Loucy (cell line): ENCODE data around the gene DOC2B.

Experiments
- H2AFZ ChIP-seq: fragments of 200-600 bp; sonication (generic); 2 replicates; pipeline ENCODE4 v1.6.0; 2016; ENCODE audit warnings: antibody characterized with exemption, mild to moderate bottlenecking, low read length, moderate library complexity
- H3F3A ChIP-seq: fragments of 200-600 bp; 2 replicates; pipeline ENCODE4 v1.6.0; 2016; ENCODE audit warnings: antibody characterized with exemption, low read depth, mild to moderate bottlenecking
- H3K27me3 ChIP-seq: fragments of 200-600 bp; sonication (generic); 2 replicates; pipeline ENCODE4 v1.6.1; 2014; ENCODE audit warnings: low read length, mild to moderate bottlenecking; ENCODE audit not compliant: insufficient read depth, poor library complexity, severe bottlenecking
- H3K36me3 ChIP-seq: fragments of 200-600 bp; sonication (generic); 2 replicates; pipeline ENCODE4 v1.6.1; 2016; ENCODE audit warnings: low read length; ENCODE audit not compliant: insufficient read depth
- H3K4me1 ChIP-seq: fragments of 200-600 bp; sonication (generic); 2 replicates; pipeline ENCODE4 v1.5.1; 2014; ENCODE audit warnings: low read length, mild to moderate bottlenecking; ENCODE audit not compliant: insufficient read depth, poor library complexity, severe bottlenecking
- H3K4me2 ChIP-seq: fragments of 200-600 bp; sonication (generic); 2 replicates; pipeline ENCODE4 v1.6.0; 2014; ENCODE audit warnings: antibody characterized with exemption, low read length, low read depth, mild to moderate bottlenecking; ENCODE audit not compliant: poor library complexity, severe bottlenecking
- H3K4me3 ChIP-seq: fragments of 200-600 bp; sonication (generic); 2 replicates; pipeline ENCODE4 v1.5.1; 2014; ENCODE audit warnings: low read length, mild to moderate bottlenecking, mixed read lengths; ENCODE audit not compliant: poor library complexity, severe bottlenecking
- H3K79me2 ChIP-seq: fragments of 200-600 bp; sonication (generic); 2 replicates; pipeline ENCODE4 v1.6.1; 2014; ENCODE audit warnings: low read length; ENCODE audit not compliant: insufficient read depth
- H3K9ac ChIP-seq: fragments of 200-600 bp; sonication (generic); 2 replicates; pipeline ENCODE4 v1.6.0; 2014; ENCODE audit warnings: mild to moderate bottlenecking, low read depth, low read length, moderate library complexity; ENCODE audit not compliant: poor library complexity, severe bottlenecking
- H3K9me2 ChIP-seq: fragments of 200-600 bp; sonication (generic); replicated peaks from 2 replicates; pipeline ENCODE4 v1.6.1; 2016; ENCODE audit warnings: low read depth, low read length, mixed read lengths
- H3K9me3 ChIP-seq: fragments of 200-600 bp; sonication (generic); 2 replicates; pipeline ENCODE4 v1.6.1; 2014; ENCODE audit warnings: mild to moderate bottlenecking, antibody characterized with exemption, low read length, low read depth; ENCODE audit not compliant: insufficient read depth
- H4K20me1 ChIP-seq: fragments of 200-600 bp; sonication (generic); 2 replicates; pipeline ENCODE4 v1.6.0; 2014; ENCODE audit warnings: antibody characterized with exemption, low read length, mild to moderate bottlenecking; ENCODE audit not compliant: insufficient read depth, poor library complexity, severe bottlenecking
- CTCF ChIP-seq: fragments of 200-600 bp; sonication (generic); conservative IDR thresholded peaks from 2 replicates; pipeline ENCODE4 v1.5.1; 2014; ENCODE audit warnings: mild to moderate bottlenecking, antibody characterized with exemption, low read length
- EZH2phosphoT487 ChIP-seq: fragments of 200-600 bp; IDR thresholded peaks from 2 replicates; pipeline ENCODE4 v1.6.1; 2018; ENCODE audit warnings: antibody characterized with exemption, mild to moderate bottlenecking, moderate library complexity, borderline replicate concordance

Gene DOC2B

GRCh38 chr17:158379-158778, 23.1 kb downstream of the DOC2B start:
- Histone ChIP-seq H4K20me1 (no peaks in the 10 kb centered on the region), H3K27me3 (no peaks in the 10 kb centered on the region), H3K36me3 (no peaks in the 10 kb centered on the region), H3F3A (no peaks in the 10 kb centered on the region), H2AFZ (no peak overlapping the region), H3K4me1 (no peaks in the 10 kb centered on the region), H3K9me2 (no peaks in the 10 kb centered on the region), H3K9me3 (peaks cover 4% of the 10 kb centered on the region; the same call in 1 of the 2 replicates), H3K9ac (no peak overlapping the region), H3K4me3 (no peak overlapping the region), H3K79me2 (no peaks in the 10 kb centered on the region), H3K4me2 (no peak overlapping the region)
- TF ChIP-seq EZH2phosphoT487: no peak

GRCh38 chr17:157901-158300, 23.5 kb downstream of the DOC2B start:
- Histone ChIP-seq H3K36me3 (no peaks in the 10 kb centered on the region), H3K4me1 (no peaks in the 10 kb centered on the region), H3K9me3 (peaks cover 4% of the 10 kb centered on the region; the same call in 1 of the 2 replicates), H3K9ac (no peak overlapping the region), H4K20me1 (no peaks in the 10 kb centered on the region), H3K27me3 (no peaks in the 10 kb centered on the region), H3K4me2 (no peak overlapping the region), H3K4me3 (no peak overlapping the region), H3K9me2 (no peaks in the 10 kb centered on the region), H3K79me2 (no peaks in the 10 kb centered on the region), H3F3A (no peaks in the 10 kb centered on the region), H2AFZ (no peak overlapping the region)
- no peak for TF ChIP-seq CTCF
- TF ChIP-seq EZH2phosphoT487: no peak

GRCh38 chr17:156946-157345, 24.5 kb downstream of the DOC2B start:
- no peaks in the 10 kb centered on the region for H3K27me3 ChIP-seq
- H3K36me3 ChIP-seq: no peaks in the 10 kb centered on the region
- H3K4me2 ChIP-seq: no peak overlapping the region
- H3K79me2 ChIP-seq: no peaks in the 10 kb centered on the region
- no peaks in the 10 kb centered on the region for H4K20me1 ChIP-seq
- H3K9me2 ChIP-seq: no peaks in the 10 kb centered on the region
- peaks cover 4% of the 10 kb centered on the region; the same call in 1 of the 2 replicates for H3K9me3 ChIP-seq
- H3K9ac ChIP-seq: no peak overlapping the region
- H2AFZ ChIP-seq: no peak overlapping the region
- no peaks in the 10 kb centered on the region for H3F3A ChIP-seq
- TF ChIP-seq CTCF: no peak
- no peak for TF ChIP-seq EZH2phosphoT487
- H3K4me1 ChIP-seq: no peaks in the 10 kb centered on the region
- no peak overlapping the region for H3K4me3 ChIP-seq

- Histone ChIP-seq H3K4me3 (no peak overlapping the region), H3K79me2 (no peaks in the 10 kb centered on the region), H3K9ac (no peak overlapping the region), H4K20me1 (no peaks in the 10 kb centered on the region), H3K36me3 (no peaks in the 10 kb centered on the region), H3K4me1 (no peaks in the 10 kb centered on the region), H3K9me2 (no peaks in the 10 kb centered on the region), H3K4me2 (no peak overlapping the region), H2AFZ (no peak overlapping the region), H3K9me3 (peaks cover 3% of the 10 kb centered on the region; the same call in 1 of the 2 replicates), H3K27me3 (no peaks in the 10 kb centered on the region), H3F3A (no peaks in the 10 kb centered on the region)
- TF ChIP-seq CTCF (no peak), EZH2phosphoT487 (no peak)
These were observed 25.3 kb downstream of the DOC2B start for GRCh38 chr17:156094-156621.
